Measurements from ENCODE around the gene DISC1.
"Not testable (repeated sequence)": the region's sequence is repeated elsewhere in the genome, so short reads cannot be mapped to it uniquely, and the experiment has no call there.

Gene DISC1

GRCh38 chr1:231639819-231640218 lies 13.2 kb downstream of the DISC1 start:
- no peak for DNase-seq

GRCh38 chr1:231641444-231641843 lies 14.9 kb downstream of the DISC1 start:
- DNase-seq: not testable (repeated sequence)

DNA sequence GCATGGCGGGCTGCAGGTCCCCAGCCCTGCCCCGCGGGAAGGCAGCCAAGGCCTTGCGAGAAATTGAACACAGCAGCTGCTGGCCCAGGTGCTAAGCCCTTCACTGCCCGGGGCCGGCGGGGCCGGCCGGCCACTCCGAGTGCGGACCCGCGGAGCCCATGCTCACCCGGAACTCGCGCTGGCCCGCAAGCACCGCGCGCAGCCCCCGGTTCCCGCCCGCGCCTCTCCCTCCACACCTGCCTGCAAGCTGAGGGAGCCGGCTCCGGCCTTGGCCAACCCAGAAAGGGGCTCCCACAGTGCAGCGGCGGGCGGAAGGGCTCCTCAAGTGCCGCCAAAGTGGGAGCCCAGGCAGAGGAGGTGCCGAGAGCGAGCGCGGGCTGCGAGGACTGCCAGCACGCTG lies 15.5 kb downstream of the DISC1 start:
- DNase-seq: not testable (repeated sequence)

DNA sequence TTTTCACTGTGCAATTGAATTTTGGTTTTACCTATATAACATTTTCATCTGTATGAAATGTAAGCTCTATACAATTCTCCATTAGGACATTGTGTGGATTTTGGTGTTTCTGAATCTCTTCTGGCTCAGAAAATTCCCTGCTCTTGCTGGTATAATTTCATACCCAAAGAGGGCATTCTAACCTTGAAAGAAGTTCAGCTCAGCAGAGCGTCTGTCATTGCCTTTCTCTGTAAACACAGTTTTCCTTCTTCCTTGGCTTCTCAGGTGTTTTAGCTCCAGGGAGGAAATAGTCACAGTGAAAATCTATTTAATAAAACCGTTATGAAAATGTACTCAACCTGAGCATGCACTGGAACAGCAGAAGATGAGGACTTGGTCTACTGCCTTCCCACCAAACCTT lies 16.0 kb downstream of the DISC1 start:
- no peak for DNase-seq

- no peak for DNase-seq
These were observed 16.7 kb downstream of the DISC1 start for GRCh38 chr1:231643071-231643934.

GRCh38 chr1:231643935-231644237 lies 17.3 kb downstream of the DISC1 start:
- DNase-seq: no peak

DNA sequence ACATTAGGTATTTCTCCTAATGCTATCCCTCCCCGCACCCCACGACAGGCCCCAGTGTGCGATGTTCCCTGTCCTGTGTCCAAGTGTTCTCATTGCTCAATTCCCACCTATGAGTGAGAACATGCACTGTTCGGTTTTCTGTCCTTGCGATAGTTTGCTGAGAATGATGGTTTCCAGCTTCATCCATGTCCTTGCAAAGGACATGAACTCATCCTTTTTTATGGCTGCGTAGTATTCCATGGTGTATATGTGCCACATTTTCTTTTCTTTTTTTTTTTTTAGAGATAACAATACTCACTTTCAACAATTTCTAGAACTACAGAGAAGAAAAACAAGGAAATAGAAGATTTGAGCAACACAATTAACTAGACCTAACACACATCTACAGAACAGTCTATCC lies 19.0 kb downstream of the DISC1 start:
- DNase-seq: not testable (repeated sequence)

GRCh38 chr1:231646165-231646564 lies 19.6 kb downstream of the DISC1 start:
- not testable (repeated sequence) for DNase-seq

- not testable (repeated sequence) for DNase-seq
These were observed 25.2 kb downstream of the DISC1 start for GRCh38 chr1:231651621-231652260.

GRCh38 chr1:231653632-231654031 lies 27.0 kb downstream of the DISC1 start:
- DNase-seq: no peak

DNA sequence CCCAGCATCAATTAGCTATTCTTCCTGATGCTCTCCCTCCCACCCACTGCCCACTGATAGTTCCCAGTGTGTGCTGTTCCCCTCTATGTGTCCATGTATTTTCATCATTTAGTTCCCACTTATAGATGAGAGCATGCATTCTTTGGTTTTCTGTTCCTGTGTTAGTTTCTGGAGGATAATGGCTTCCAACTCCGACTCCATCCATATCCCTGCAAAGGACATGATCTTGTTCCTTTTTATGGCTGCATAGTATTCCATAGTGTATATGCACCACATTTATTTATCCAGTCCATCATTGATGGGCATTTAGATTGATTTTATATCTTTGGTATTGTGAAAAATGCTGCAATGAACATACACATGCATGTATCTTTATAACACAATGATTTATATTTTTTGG lies 30.2 kb downstream of the DISC1 start:
- DNase-seq: no peak

DNA sequence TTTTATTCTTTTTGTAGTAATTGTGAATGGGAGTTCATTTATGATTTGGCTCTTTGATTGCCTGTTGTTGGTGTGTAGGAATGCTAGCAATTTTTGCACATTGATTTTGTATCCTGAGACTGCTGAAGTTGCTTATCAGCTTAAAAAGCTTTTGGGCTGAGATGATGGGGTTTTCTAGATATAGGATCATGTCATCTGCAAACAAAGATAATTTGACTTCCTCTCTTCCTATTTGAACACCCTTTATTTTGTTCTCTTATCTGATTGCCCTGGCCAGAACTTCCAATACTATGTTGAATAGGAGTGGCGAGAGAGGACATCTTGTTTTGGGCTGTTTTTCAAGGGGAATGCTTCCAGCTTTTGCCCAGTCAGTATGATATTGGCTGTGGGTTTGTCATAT lies 31.6 kb downstream of the DISC1 start:
- DNase-seq: not testable (repeated sequence)

DNA sequence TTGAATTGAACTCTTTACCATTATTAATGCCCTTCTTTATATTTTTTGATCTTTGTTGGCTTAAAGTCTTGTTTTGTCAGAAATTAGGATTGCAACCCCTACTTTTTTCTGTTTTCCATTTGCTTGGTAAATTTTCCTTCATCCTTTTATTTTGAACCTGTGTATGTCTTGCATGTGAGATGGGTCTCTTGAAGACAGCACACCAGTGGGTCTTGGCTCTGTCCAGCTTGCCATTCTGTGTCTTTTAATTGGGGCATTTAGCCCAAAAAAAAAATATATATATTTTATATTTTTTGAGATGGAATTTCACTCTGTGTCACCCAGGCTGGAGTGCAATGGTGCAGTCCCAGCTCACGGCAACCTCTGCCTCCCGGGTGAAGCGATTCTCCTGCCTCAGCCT lies 33.6 kb downstream of the DISC1 start:
- no peak for DNase-seq

- no peak for DNase-seq
These were observed 36.7 kb downstream of the DISC1 start for GRCh38 chr1:231663211-231663792.

GRCh38 chr1:231665101-231665500 lies 38.5 kb downstream of the DISC1 start:
- no peak for DNase-seq

DNA sequence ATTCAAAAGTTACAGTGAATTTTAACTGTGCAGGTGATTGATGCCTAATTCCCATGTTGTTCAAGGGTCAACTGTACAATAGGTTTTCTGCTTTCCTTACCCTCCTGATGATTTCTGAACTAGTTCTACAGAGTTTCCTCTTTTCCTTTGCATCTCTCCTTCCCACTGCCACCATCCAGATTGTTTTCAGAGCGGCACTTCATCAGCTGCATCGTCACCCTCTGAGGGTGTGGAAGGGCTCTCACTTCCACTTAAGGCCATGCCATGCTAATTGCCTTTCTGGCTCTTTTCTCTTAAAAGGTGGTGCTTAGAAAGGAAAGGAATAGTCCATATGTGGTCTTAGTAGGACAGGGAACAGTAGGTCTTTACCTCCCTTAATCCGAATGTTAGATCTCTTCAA lies 39.1 kb downstream of the DISC1 start:
- no peak for DNase-seq

- no peak for DNase-seq
These were observed 39.8 kb downstream of the DISC1 start for GRCh38 chr1:231666220-231666936.

GRCh38 chr1:231666937-231667608 lies 40.5 kb downstream of the DISC1 start:
- no peak for DNase-seq

GRCh38 chr1:231667896-231668506 lies 41.4 kb downstream of the DISC1 start:
- DNase-seq: no peak

DNA sequence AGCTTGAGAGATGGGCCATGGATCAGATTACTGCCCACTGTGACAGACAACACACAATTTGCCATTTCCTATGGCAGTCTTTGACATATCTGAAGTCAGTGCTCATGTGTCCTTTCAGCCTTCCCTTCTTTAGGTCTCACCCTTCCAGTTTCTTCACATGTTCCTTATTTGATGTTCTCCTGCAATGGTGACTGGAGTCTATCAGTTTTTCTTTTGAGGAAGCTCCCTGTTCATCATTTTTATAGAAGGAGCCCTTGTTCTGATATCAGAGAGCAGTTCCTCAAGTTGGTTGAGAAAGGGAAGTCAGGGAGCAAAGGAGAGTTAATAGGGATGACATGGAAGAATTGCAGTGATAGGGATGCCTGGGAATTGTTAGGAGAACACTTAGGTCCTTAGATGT lies 42.2 kb downstream of the DISC1 start:
- DNase-seq: no peak

- DNase-seq: not testable (repeated sequence)
These were observed 43.5 kb downstream of the DISC1 start for GRCh38 chr1:231669864-231670621.

- DNase-seq: no peak
These were observed 44.2 kb downstream of the DISC1 start for GRCh38 chr1:231670755-231671154.

Measured in activated T-cell treated with anti-CD3 and anti-CD28 coated beads, Interleukin-2, amount 50 U/mL, for 48 hours (primary cell).